K562 (cell line): Measurements from ENCODE around the gene UAP1. TPM values are rescaled to one million over a fixed set of nuclear protein-coding genes. Genes with fewer than 3 reads are reported as not detected.
A peak's percentile ranks its signal among the peaks of the same experiment; 100 is the strongest.

Experiments used
- CEBPG ChIP-seq, 3 experiments: fragments of 200-800 bp in 1 of 3; sonication (Bioruptor generic) in 1 of 3; sonication (generic) in 1 of 3; formaldehyde crosslinking in 1 of 3; IDR thresholded peaks in 2 of 3; conservative IDR thresholded peaks in 1 of 3; 2 replicates each; pipeline versions ENCODE4 v1.6.1 to v1.8.0; 2016 to 2022; ENCODE audit warnings: missing compliant biosample characterization in 2 of 3, missing genetic modification characterization in 2 of 3, mild to moderate bottlenecking in 1 of 3, missing genetic modification reagents in 1 of 3
- KHSRP ChIP-seq: fragments of 450-650 bp; IDR thresholded peaks from 2 replicates; pipeline ENCODE4 v1.6.1; 2017
- MAX ChIP-seq: sonication (generic); formaldehyde crosslinking; IDR thresholded peaks from 2 replicates; pipeline ENCODE4 v1.9.0; 2022; ENCODE audit warnings: mild to moderate bottlenecking, missing genetic modification reagents
- NCOR1 ChIP-seq: fragments of 450-650 bp; IDR thresholded peaks from 2 replicates; pipeline ENCODE4 v1.6.1; 2016; ENCODE audit warnings: mild to moderate bottlenecking, moderate library complexity
- NFIC ChIP-seq: fragments of 450-650 bp; IDR thresholded peaks from 2 replicates; pipeline ENCODE4 v1.6.1; 2017; ENCODE audit warnings: mild to moderate bottlenecking, inconsistent platforms
- NR2C1 ChIP-seq, 2 experiments: fragments of 450-650 bp; IDR thresholded peaks; 2 replicates each; pipeline ENCODE4 v1.6.1; 2017; ENCODE audit warnings: mild to moderate bottlenecking in 2 of 2, antibody characterized with exemption in 1 of 2, inconsistent platforms in 1 of 2, missing compliant biosample characterization in 1 of 2, missing genetic modification characterization in 1 of 2
- POLR3A ChIP-seq: IDR thresholded peaks from 2 replicates; pipeline ENCODE4 v1.6.1; 2011; ENCODE audit warnings: borderline replicate concordance, mild to moderate bottlenecking, moderate library complexity; ENCODE audit not compliant: insufficient read length, insufficient read depth; ENCODE audit errors: extremely low read depth
- PTBP1 ChIP-seq: fragments of 200-400 bp; formaldehyde crosslinking; IDR thresholded peaks from 2 replicates; pipeline ENCODE4 v1.6.1; 2017; ENCODE audit warnings: low read depth, low read length
- RBM39 ChIP-seq: fragments of 200-400 bp; formaldehyde crosslinking; optimal IDR thresholded peaks from 2 replicates; pipeline ENCODE3; 2018; ENCODE audit warnings: low read depth, low read length
- RNF2 ChIP-seq: sonication (generic); IDR thresholded peaks from 2 replicates; pipeline ENCODE4 v1.6.1; 2016
- ZFX ChIP-seq: sonication (generic); formaldehyde crosslinking; IDR thresholded peaks from 2 replicates; pipeline ENCODE4 v1.8.0; 2022; ENCODE audit warnings: mild to moderate bottlenecking, missing genetic modification reagents, moderate library complexity
- polyA plus RNA-seq, 8 experiments: library from polyadenylated mRNA; depleted of rRNA in 4 of 8; stranded (reverse) in 5 of 8; unstranded in 3 of 8; fragments of >200 nt; fragmentation: Nextera tagmentation in 2 of 8; fragmentation: Illumina TruSeq in 1 of 8; extraction: Ambion mirVana in 2 of 8; extraction: Trizol in 1 of 8; gene quantifications; 2 replicates each; pipeline versions ENCODE4 v1.2.1 to v1.2.3, GENCODE V29; 2011 to 2014; ENCODE audit warnings: inconsistent platforms in 1 of 8, missing spikeins in 1 of 8
- total RNA-seq, 7 experiments: library from RNA; depleted of rRNA in 6 of 7; stranded (reverse); fragments of >200 nt in 6 of 7; fragmentation: Illumina TruSeq in 2 of 7; extraction: Trizol in 2 of 7; gene quantifications; 2 replicates each; pipeline versions ENCODE4 v1.2.1 to v1.2.3, GENCODE V29; 2011 to 2021; ENCODE audit warnings: low replicate concordance in 1 of 7
- TF ChIP-seq, protein P1 (sequence below): fragments of 450-650 bp; IDR thresholded peaks from 2 replicates; pipeline ENCODE4 v1.6.1; 2017; ENCODE audit warnings: antibody characterized with exemption, mild to moderate bottlenecking
- TF ChIP-seq, protein P2 (sequence below): IDR thresholded peaks from 2 replicates; pipeline ENCODE4 v1.6.1; 2014; ENCODE audit warnings: antibody characterized with exemption

The UAP1 gene
- total and polyA plus RNA-seq, 9 of the 15 experiments (the other 6 are each of a cell fraction or from before 2014, with no cell fraction given): 182 to 317 (median 213) TPM

DNA sequence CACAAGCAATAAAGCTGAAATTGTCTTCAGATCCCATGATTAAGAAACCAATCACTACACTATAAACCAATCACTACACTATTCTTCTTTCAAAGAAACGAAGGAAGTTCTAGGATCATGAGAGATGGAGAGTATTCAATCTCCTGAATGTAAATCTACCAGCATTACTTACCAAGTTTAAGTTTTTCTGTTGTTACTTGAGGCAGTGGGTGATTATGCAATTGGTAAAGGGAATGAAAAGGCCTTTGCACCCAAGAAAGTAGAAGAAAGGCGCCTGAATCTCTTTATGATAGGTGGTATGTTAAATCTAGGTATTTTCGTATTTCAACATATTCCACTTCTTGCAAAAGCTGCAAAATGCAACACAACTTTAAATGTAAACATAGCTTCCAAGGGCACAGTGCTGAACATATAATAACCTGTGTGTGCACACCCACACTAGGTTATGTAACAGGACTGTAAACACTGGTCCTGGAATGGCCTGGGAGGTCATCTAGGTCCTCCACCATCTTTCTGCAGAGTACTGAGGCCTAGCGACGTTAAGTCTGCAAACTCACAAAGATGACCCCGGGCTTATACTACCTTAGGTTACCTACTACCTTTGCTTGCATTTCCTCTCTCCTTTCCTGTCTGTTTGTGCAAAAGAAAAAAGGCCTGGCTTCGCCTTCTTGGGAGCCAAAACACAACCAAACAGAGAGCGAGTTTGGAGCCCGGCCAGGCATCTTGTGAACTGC, 1.1 kb upstream of the UAP1 start (continued):
- TF ChIP-seq, protein P1, sequence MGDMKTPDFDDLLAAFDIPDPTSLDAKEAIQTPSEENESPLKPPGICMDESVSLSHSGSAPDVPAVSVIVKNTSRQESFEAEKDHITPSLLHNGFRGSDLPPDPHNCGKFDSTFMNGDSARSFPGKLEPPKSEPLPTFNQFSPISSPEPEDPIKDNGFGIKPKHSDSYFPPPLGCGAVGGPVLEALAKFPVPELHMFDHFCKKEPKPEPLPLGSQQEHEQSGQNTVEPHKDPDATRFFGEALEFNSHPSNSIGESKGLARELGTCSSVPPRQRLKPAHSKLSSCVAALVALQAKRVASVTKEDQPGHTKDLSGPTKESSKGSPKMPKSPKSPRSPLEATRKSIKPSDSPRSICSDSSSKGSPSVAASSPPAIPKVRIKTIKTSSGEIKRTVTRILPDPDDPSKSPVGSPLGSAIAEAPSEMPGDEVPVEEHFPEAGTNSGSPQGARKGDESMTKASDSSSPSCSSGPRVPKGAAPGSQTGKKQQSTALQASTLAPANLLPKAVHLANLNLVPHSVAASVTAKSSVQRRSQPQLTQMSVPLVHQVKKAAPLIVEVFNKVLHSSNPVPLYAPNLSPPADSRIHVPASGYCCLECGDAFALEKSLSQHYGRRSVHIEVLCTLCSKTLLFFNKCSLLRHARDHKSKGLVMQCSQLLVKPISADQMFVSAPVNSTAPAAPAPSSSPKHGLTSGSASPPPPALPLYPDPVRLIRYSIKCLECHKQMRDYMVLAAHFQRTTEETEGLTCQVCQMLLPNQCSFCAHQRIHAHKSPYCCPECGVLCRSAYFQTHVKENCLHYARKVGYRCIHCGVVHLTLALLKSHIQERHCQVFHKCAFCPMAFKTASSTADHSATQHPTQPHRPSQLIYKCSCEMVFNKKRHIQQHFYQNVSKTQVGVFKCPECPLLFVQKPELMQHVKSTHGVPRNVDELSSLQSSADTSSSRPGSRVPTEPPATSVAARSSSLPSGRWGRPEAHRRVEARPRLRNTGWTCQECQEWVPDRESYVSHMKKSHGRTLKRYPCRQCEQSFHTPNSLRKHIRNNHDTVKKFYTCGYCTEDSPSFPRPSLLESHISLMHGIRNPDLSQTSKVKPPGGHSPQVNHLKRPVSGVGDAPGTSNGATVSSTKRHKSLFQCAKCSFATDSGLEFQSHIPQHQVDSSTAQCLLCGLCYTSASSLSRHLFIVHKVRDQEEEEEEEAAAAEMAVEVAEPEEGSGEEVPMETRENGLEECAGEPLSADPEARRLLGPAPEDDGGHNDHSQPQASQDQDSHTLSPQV: peak; percentile 55; the same call in 1 of the 2 replicates
- no peak for TF ChIP-seq RNF2
- TF ChIP-seq POLR3A: no peak
- peak; percentile 25; the same call in 1 of the 2 replicates for TF ChIP-seq NCOR1
- TF ChIP-seq RBM39: no peak
- TF ChIP-seq NR2C1 (IDR thresholded peaks at IDR 0.05): peak; percentile 16; the same call in 1 of the 2 replicates
- no peak for TF ChIP-seq NR2C1 (tag; IDR thresholded peaks at IDR 0.05)
- peak; percentile 23; the same call in 1 of the 2 replicates for TF ChIP-seq ZFX (CRISPR knock-in tag)
- TF ChIP-seq, protein P2, sequence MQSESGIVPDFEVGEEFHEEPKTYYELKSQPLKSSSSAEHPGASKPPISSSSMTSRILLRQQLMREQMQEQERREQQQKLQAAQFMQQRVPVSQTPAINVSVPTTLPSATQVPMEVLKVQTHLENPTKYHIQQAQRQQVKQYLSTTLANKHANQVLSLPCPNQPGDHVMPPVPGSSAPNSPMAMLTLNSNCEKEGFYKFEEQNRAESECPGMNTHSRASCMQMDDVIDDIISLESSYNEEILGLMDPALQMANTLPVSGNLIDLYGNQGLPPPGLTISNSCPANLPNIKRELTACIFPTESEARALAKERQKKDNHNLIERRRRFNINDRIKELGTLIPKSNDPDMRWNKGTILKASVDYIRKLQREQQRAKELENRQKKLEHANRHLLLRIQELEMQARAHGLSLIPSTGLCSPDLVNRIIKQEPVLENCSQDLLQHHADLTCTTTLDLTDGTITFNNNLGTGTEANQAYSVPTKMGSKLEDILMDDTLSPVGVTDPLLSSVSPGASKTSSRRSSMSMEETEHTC: no peak
- peak; percentile 77 for TF ChIP-seq NFIC
- TF ChIP-seq PTBP1: no peak
- TF ChIP-seq MAX: no peak
- no peak; the same call in 1 of the 2 replicates for TF ChIP-seq CEBPG (CRISPR knock-in tag; IDR thresholded peaks at IDR 0.05)
- peak; percentile 67 to 71 for TF ChIP-seq CEBPG (tag; conservative IDR thresholded peaks at IDR 0.05 in 1 of 2, IDR thresholded peaks at IDR 0.05 in 1 of 2)
- TF ChIP-seq KHSRP: no peak
- TF ChIP-seq, all 486 proteins: peak for 28
